Kidney epithelial cell (primary cell): ENCODE measurements around the gene NMT1. TPM values are rescaled to one million over a fixed set of nuclear protein-coding genes. Genes with fewer than 3 reads are reported as not detected.

Source experiments
- DNase-seq: peaks from one replicate; pipeline ENCODE4 v3.0.0-alpha.2; 2010; ENCODE audit warnings: low read depth
- H3K27me3 ChIP-seq: 2 replicates; pipeline ENCODE4 v1.6.0; 2011; ENCODE audit warnings: low read length; ENCODE audit not compliant: control insufficient read depth, insufficient read depth
- H3K36me3 ChIP-seq: 2 replicates; pipeline ENCODE4 v1.5.1; 2011; ENCODE audit warnings: low read length; ENCODE audit not compliant: control insufficient read depth, insufficient read depth
- H3K4me3 ChIP-seq: 2 replicates; pipeline ENCODE4 v1.5.1; 2011; ENCODE audit warnings: low read depth, mild to moderate bottlenecking, control low read depth, low read length
- CTCF ChIP-seq: IDR thresholded peaks from 2 replicates; pipeline ENCODE4 v1.5.1; 2011; ENCODE audit warnings: mild to moderate bottlenecking, moderate library complexity, low read length, control low read depth, inconsistent platforms; ENCODE audit not compliant: insufficient read depth, poor library complexity, severe bottlenecking
- total RNA-seq: library from RNA; depleted of rRNA; stranded (reverse); fragments of >200 nt; gene quantifications from 2 replicates; pipeline ENCODE4 v1.2.3, GENCODE V29; 2015

The NMT1 gene
- total RNA-seq, 1 donor from 2014 or later: 68.0 TPM

- Histone ChIP-seq H3K27me3 (no peaks in the 10 kb centered on the region), H3K4me3 (no peak overlapping the region), H3K36me3 (peaks cover 11% of the 10 kb centered on the region)
- no peak for TF ChIP-seq CTCF
- no peak for DNase-seq
Observed at GRCh38 chr17:45103269-45103795, 42.2 kb downstream of the NMT1 start.

- no peak for DNase-seq
- peaks cover 11% of the 10 kb centered on the region for H3K36me3 ChIP-seq
- no peak overlapping the region for H3K4me3 ChIP-seq
- TF ChIP-seq CTCF: no peak
- H3K27me3 ChIP-seq: no peaks in the 10 kb centered on the region
Observed at GRCh38 chr17:45104029-45104428, 42.9 kb downstream of the NMT1 start.

GRCh38 chr17:45104497-45104896, 43.4 kb downstream of the NMT1 start:
- no peak for DNase-seq
- Histone ChIP-seq H3K36me3 (peaks cover 11% of the 10 kb centered on the region), H3K27me3 (no peaks in the 10 kb centered on the region), H3K4me3 (no peak overlapping the region)
- TF ChIP-seq CTCF: no peak

GRCh38 chr17:45104907-45105624, 43.9 kb downstream of the NMT1 start:
- Histone ChIP-seq H3K27me3 (no peaks in the 10 kb centered on the region), H3K36me3 (peaks cover 11% of the 10 kb centered on the region), H3K4me3 (no peak overlapping the region)
- no peak for DNase-seq
- TF ChIP-seq CTCF: no peak

- Histone ChIP-seq H3K4me3 (no peak overlapping the region), H3K36me3 (peaks cover 11% of the 10 kb centered on the region)
- no peak for TF ChIP-seq CTCF
Observed at GRCh38 chr17:45106096-45106495, 45.0 kb downstream of the NMT1 start.

GRCh38 chr17:45106582-45106981, 45.5 kb downstream of the NMT1 start:
- peaks cover 11% of the 10 kb centered on the region for H3K36me3 ChIP-seq
- TF ChIP-seq CTCF: no peak
- H3K27me3 ChIP-seq: no peaks in the 10 kb centered on the region

More at GRCh38 chr17:45106096-45106495, 45.0 kb downstream of the NMT1 start:
- H3K27me3 ChIP-seq: no peaks in the 10 kb centered on the region
- no peak for DNase-seq

More at GRCh38 chr17:45106582-45106981, 45.5 kb downstream of the NMT1 start:
- H3K4me3 ChIP-seq: no peak overlapping the region
- no peak for DNase-seq
